ENCODE results near the gene SNAP23. TPM values are rescaled to one million over a fixed set of nuclear protein-coding genes. Genes with fewer than 3 reads are reported as not detected.

SNAP23 gene
- total RNA-seq, 1 donor from 2014 or later, result 85.6 TPM

DNA sequence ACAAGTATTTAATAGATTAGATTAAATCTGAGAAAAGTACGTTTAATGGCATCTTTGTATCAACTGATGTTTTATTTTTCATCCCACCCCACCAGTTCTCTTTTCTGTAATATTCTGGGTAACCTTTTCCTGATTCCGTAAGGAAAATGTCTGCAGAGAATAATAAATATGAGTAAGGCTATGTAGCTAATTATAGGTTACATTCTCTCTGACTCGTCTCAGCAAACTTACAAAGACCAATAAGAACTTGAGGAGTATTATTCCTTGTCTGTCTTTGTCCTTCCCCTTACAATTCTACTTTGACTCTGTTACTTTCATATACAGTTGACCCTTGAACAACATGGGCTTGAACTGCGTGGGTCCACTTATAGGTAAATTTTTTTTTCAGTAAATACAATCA lies 12.1 kb downstream of the SNAP23 start:
- no peak overlapping the region for H3K27ac Mint-ChIP-seq (ENCODE audit: unreplicated experiment)
- DNase-seq (ENCODE audit: low spot score), result no peak
- TF ChIP-seq, protein P1, sequence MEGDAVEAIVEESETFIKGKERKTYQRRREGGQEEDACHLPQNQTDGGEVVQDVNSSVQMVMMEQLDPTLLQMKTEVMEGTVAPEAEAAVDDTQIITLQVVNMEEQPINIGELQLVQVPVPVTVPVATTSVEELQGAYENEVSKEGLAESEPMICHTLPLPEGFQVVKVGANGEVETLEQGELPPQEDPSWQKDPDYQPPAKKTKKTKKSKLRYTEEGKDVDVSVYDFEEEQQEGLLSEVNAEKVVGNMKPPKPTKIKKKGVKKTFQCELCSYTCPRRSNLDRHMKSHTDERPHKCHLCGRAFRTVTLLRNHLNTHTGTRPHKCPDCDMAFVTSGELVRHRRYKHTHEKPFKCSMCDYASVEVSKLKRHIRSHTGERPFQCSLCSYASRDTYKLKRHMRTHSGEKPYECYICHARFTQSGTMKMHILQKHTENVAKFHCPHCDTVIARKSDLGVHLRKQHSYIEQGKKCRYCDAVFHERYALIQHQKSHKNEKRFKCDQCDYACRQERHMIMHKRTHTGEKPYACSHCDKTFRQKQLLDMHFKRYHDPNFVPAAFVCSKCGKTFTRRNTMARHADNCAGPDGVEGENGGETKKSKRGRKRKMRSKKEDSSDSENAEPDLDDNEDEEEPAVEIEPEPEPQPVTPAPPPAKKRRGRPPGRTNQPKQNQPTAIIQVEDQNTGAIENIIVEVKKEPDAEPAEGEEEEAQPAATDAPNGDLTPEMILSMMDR (IDR thresholded peaks at IDR 0.05), result no peak
- H3K9me3 Mint-ChIP-seq (ENCODE audit: low read depth), result no peaks in the 10 kb centered on the region
- peaks cover 33% of the 10 kb centered on the region for H3K4me1 Mint-ChIP-seq (ENCODE audit: low read depth)
- no peaks in the 10 kb centered on the region for H3K27me3 Mint-ChIP-seq (ENCODE audit: low read depth)
- H3K4me3 Mint-ChIP-seq (ENCODE audit: unreplicated experiment), result no peak overlapping the region
- peaks cover 2% of the 10 kb centered on the region for H3K36me3 Mint-ChIP-seq (ENCODE audit: low read depth)

DNA sequence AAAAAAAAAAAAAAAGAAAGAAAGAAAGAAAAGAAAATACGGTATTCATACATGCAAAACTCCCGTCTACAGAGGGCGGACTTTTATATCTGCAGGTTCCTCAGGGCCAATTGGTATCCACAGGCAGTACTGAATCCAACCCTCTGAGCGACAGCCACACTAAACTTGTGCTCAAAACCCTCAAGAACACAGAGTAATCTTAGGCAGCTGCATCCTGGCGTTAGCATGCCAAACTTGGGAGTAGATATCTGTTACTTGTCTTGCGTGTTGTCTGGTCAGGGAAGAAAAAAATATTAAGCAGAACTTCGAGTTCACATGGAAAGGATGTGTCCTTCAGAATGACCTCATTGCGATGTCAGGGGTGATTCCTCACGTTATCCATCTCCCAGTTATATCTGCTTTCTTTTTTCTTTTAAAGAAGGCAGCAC lies 12.8 kb downstream of the SNAP23 start:
- Mint-ChIP-seq H3K36me3 (ENCODE audit: low read depth) (peaks cover 6% of the 10 kb centered on the region), H3K4me1 (ENCODE audit: low read depth) (peaks cover 40% of the 10 kb centered on the region), H3K4me3 (ENCODE audit: unreplicated experiment) (no peak overlapping the region), H3K27me3 (ENCODE audit: low read depth) (no peaks in the 10 kb centered on the region), H3K9me3 (ENCODE audit: low read depth) (no peaks in the 10 kb centered on the region), H3K27ac (ENCODE audit: unreplicated experiment) (no peak overlapping the region)
- no peak for DNase-seq (ENCODE audit: low spot score)
- TF ChIP-seq, protein P1 (IDR thresholded peaks at IDR 0.05), result no peak

DNA sequence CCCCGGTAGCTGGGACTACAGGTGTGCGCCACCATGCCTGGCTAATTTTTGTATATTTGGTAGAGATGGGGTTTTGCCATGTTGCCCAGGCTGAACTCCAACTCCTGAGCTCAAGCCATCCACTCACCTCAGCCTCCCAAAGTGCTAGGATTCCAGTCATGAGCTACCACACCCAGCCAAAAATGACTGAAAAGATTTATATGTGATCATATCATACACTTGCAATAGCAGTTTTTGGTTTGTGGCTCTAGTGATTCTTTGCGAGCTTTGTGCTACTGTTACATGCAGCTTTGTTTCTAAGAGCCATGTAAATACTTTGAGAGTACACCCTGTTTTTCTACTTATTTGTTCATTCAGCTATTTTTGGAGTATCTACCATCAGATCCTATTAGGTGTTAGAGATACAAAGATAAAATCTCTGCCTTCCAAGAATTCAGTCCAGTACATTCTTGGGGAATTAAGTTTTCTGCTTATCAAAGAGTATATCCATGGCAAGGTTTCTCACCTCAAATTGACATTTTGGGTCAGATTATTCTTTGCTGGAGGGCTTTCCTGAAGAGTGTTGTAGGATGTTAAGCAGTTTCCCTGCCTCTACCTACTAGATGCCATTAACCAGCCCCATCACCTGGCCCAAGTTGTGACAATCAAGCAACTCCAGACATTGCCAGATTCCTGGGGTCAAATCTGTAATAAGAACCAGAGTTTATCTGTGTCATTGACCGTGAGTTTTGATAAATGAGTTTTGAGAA lies 15.0 kb downstream of the SNAP23 start:
- Mint-ChIP-seq H3K27ac (ENCODE audit: unreplicated experiment) (no peak overlapping the region), H3K9me3 (ENCODE audit: low read depth) (no peaks in the 10 kb centered on the region), H3K36me3 (ENCODE audit: low read depth) (peaks cover 13% of the 10 kb centered on the region), H3K4me3 (ENCODE audit: unreplicated experiment) (no peak overlapping the region), H3K27me3 (ENCODE audit: low read depth) (no peaks in the 10 kb centered on the region), H3K4me1 (ENCODE audit: low read depth) (peaks cover 31% of the 10 kb centered on the region)
- TF ChIP-seq, protein P1 (IDR thresholded peaks at IDR 0.05), result no peak
- no peak for DNase-seq (ENCODE audit: low spot score)

DNA sequence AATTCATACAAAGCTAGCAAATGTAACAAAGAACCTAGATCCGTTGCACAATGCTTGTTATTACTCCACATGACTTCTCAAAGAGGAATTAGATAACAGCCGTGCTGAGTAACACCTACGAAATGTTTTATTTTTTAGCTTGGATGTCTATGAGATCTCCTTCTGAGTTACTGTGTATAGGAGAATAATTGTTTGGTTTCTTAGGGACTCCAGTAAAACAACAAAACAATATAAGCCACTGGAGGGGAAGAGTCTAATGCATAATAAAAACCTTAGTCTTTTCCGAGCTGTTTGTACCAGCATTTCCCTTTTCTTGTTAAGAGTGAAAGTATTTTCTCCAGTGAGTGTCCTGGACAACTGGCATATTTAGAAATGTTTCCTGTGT lies 15.6 kb downstream of the SNAP23 start:
- H3K9me3 Mint-ChIP-seq (ENCODE audit: low read depth), result no peaks in the 10 kb centered on the region
- no peak overlapping the region for H3K27ac Mint-ChIP-seq (ENCODE audit: unreplicated experiment)
- no peaks in the 10 kb centered on the region for H3K27me3 Mint-ChIP-seq (ENCODE audit: low read depth)
- peaks cover 18% of the 10 kb centered on the region for H3K36me3 Mint-ChIP-seq (ENCODE audit: low read depth)
- TF ChIP-seq, protein P1 (IDR thresholded peaks at IDR 0.05), result no peak
- H3K4me1 Mint-ChIP-seq (ENCODE audit: low read depth), result peaks cover 30% of the 10 kb centered on the region
- DNase-seq (ENCODE audit: low spot score), result no peak
- no peak overlapping the region for H3K4me3 Mint-ChIP-seq (ENCODE audit: unreplicated experiment)

DNA sequence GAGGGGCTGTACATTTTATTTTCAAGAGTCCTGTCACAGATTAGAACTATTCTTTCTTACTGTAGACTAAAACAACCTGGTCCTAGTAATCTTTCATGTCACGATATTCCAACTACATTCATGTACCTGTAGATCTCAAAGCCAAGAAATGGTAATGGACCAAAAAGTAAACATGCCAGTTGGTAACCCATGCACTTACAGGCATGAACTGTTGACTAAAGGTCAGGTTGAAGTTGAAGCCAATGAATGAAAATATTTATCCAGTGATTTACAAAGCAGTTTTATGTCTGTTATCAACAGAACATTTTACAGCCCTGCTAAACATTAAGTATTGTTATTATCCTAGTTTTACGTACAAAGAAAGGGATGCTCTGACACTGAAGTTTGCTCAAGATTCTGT lies 27.9 kb downstream of the SNAP23 start:
- H3K4me3 Mint-ChIP-seq (ENCODE audit: unreplicated experiment), result no peak overlapping the region
- no peak for DNase-seq (ENCODE audit: low spot score)
- H3K4me1 Mint-ChIP-seq (ENCODE audit: low read depth), result no peaks in the 10 kb centered on the region
- H3K9me3 Mint-ChIP-seq (ENCODE audit: low read depth), result no peaks in the 10 kb centered on the region
- TF ChIP-seq, protein P1 (IDR thresholded peaks at IDR 0.05), result no peak
- H3K27me3 Mint-ChIP-seq (ENCODE audit: low read depth), result no peaks in the 10 kb centered on the region
- H3K36me3 Mint-ChIP-seq (ENCODE audit: low read depth), result peaks cover 21% of the 10 kb centered on the region
- H3K27ac Mint-ChIP-seq (ENCODE audit: unreplicated experiment), result no peak overlapping the region
